Amniotic epithelial cell (primary cell): ENCODE measurements around the gene PNMA1.
A peak's percentile ranks its signal among the peaks of the same experiment; 100 is the strongest.

Experiments used
- DNase-seq: peaks from one replicate; pipeline ENCODE4 v3.0.0-alpha.2; 2010; ENCODE audit warnings: low read depth

The PNMA1 gene

GRCh38 chr14:73750531-73750901 is 36.3 kb upstream of the PNMA1 start:
- DNase-seq: no peak

GRCh38 chr14:73749706-73750530 is 35.7 kb upstream of the PNMA1 start:
- DNase-seq: no peak

- no peak for DNase-seq
Measured at GRCh38 chr14:73748858-73749357, 34.7 kb upstream of the PNMA1 start.

- DNase-seq: no peak
Measured at GRCh38 chr14:73747379-73748211, 33.4 kb upstream of the PNMA1 start.

GRCh38 chr14:73746520-73747378 is 32.6 kb upstream of the PNMA1 start:
- DNase-seq: no peak

- no peak for DNase-seq
Measured at GRCh38 chr14:73745571-73746519, 31.7 kb upstream of the PNMA1 start.

- no peak for DNase-seq
Measured at GRCh38 chr14:73744874-73745529, 30.8 kb upstream of the PNMA1 start.

GRCh38 chr14:73744175-73744867 is 30.1 kb upstream of the PNMA1 start:
- DNase-seq: no peak

- no peak for DNase-seq
Measured at GRCh38 chr14:73743431-73743931, 29.3 kb upstream of the PNMA1 start.

- peak; percentile 31 for DNase-seq
Measured at GRCh38 chr14:73742520-73743238, 28.5 kb upstream of the PNMA1 start.

GRCh38 chr14:73741876-73742519 is 27.8 kb upstream of the PNMA1 start:
- no peak for DNase-seq

GRCh38 chr14:73741386-73741875 is 27.2 kb upstream of the PNMA1 start:
- peak; percentile 73 for DNase-seq

GRCh38 chr14:73740618-73741326 is 26.6 kb upstream of the PNMA1 start:
- DNase-seq: peak; percentile 53

- no peak for DNase-seq
Measured at GRCh38 chr14:73739899-73740617, 25.9 kb upstream of the PNMA1 start.

- DNase-seq: no peak
Measured at GRCh38 chr14:73739174-73739898, 25.2 kb upstream of the PNMA1 start.

GRCh38 chr14:73738518-73739173 is 24.5 kb upstream of the PNMA1 start:
- no peak for DNase-seq
